ENCODE results near the gene HJV.
"Not testable (repeated sequence)": the region's sequence is repeated elsewhere in the genome, so short reads cannot be mapped to it uniquely, and the experiment has no call there.

HJV gene, protein sequence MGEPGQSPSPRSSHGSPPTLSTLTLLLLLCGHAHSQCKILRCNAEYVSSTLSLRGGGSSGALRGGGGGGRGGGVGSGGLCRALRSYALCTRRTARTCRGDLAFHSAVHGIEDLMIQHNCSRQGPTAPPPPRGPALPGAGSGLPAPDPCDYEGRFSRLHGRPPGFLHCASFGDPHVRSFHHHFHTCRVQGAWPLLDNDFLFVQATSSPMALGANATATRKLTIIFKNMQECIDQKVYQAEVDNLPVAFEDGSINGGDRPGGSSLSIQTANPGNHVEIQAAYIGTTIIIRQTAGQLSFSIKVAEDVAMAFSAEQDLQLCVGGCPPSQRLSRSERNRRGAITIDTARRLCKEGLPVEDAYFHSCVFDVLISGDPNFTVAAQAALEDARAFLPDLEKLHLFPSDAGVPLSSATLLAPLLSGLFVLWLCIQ

GRCh38 chr1:146021622-146022402, at the start of gene HJV:
Gene HJV (minus strand): TSS chr1:146021735. CDS start chr1:146020231, 1,504 bp downstream.
- DNase-seq (ENCODE audit: low read depth in 2 of 2) = no peak

- not testable (repeated sequence) for DNase-seq (ENCODE audit: low read depth in 2 of 2)
These were observed 37.6 kb upstream of the HJV start for GRCh38 chr1:146059148-146059547.

DNA sequence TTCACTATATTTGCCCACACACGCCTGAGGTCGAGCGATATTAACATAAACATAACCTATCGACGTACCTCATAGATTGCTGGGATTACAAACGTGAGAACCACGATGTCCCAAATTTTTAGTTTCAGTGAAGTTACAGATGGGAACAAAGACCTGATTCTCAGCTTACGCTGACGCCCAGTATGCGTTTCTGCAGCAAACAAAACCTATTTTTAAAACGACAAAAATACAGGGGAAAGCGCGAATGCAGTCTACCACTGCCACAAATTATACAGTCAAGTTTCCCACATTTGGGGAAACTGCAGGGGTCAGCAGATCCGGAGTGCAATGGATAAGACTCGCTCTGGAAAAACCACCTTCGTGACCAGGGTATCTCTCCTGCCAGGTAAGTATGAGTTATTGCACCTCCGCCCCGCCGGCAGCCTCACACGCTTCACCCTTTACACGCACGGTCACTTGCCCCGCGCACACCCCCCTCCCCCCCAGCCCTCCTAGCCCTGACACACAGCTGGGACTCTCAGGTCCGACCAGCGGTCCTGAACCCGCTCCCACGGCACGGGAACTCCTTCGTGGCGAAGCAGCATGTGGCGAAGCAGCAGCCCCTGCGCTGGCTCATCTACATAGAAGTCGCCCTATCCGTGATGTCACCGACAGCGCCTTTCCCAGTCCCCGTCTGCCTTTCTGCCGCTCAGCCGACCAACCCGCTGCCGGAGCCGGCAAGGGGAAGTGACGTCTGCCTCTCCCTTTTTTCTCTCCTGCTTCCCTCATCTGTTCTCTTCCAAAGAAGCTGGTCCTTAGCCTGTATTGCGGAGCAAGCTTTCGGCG, 30.5 kb upstream of the HJV start:
- DNase-seq (ENCODE audit: low read depth in 2 of 2) = peak; percentile 92 to 94

- no peak for DNase-seq (ENCODE audit: low read depth in 2 of 2)
These were observed 29.9 kb upstream of the HJV start for GRCh38 chr1:146051452-146051851.

GRCh38 chr1:146050652-146050963, 29.1 kb upstream of the HJV start:
- not testable (repeated sequence) for DNase-seq (ENCODE audit: low read depth in 2 of 2)

- not testable (repeated sequence) for DNase-seq (ENCODE audit: low read depth in 2 of 2)
These were observed 28.5 kb upstream of the HJV start for GRCh38 chr1:146049866-146050651.

DNA sequence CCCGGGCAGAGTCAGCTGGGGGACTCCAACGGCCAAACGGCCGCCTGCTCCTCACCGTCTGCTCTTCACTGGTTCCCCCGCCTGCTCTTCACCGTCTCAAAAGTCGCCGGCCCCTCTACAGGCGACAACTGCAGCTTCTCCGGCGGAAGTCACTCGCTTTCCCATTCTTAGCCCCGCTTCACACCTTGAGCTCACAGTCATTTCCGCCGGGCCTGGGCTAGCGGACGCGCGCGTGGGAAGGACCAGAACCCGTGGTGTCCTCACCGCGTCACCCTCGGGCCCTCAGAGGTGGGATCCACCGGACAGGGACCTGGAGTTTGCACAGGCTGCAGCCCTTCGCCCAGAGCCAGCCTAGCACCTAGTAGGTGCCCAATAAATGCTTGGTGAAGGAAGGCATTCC, 27.9 kb upstream of the HJV start:
- no peak for DNase-seq (ENCODE audit: low read depth in 2 of 2)

GRCh38 chr1:146048514-146049115, 27.1 kb upstream of the HJV start:
- peak in 1 of 2 experiments; percentile 33 for DNase-seq (ENCODE audit: low read depth in 2 of 2)

- DNase-seq (ENCODE audit: low read depth in 2 of 2) = no peak
These were observed 25.1 kb upstream of the HJV start for GRCh38 chr1:146046664-146047063.

DNA sequence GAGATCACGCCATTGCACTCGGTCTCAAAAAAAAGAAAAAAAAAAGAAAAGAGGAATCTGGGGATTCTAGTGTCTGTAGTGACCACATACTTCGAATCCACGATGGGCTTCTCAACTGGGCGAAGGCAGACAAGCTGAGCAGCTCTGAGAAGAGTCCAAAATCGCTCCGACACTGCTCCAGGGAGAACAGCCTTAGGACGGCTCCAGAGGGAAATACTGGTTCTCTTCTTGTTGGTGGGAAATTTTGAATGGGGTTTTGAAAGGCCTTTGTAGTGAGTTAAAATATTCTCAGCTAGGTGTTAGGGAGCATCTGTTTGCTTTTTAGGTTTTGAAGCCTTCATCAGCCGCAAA, 18.3 kb upstream of the HJV start:
- DNase-seq (ENCODE audit: low read depth in 2 of 2) = no peak

- peak; percentile 72 to 76 for DNase-seq (ENCODE audit: low read depth in 2 of 2)
These were observed 15.6 kb upstream of the HJV start for GRCh38 chr1:146036965-146037646.

GRCh38 chr1:146036241-146036964, 14.9 kb upstream of the HJV start:
- DNase-seq (ENCODE audit: low read depth in 2 of 2) = no peak

- DNase-seq (ENCODE audit: low read depth in 2 of 2) = no peak
These were observed 13.5 kb upstream of the HJV start for GRCh38 chr1:146035048-146035423.

GRCh38 chr1:146032631-146033219, 11.2 kb upstream of the HJV start:
- no peak for DNase-seq (ENCODE audit: low read depth in 2 of 2)

DNA sequence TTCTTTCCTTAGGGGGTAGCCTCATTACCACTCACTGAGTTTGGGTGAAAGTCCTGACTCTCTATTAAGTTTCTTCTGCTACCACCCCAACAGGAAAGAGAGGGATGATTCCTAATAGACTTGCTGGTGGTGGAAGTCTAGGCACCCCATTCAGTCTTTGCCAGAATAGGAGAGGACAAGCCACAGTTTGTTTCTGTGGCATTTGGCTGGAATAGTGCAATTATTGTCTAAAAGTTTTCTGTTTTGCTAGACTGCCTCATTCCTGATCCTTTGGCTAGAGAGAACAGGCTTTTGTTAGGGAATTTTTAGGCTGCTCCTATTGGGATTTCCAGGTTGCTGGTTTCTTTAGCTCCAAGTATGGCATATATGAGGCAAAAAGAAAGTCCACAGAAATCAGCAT, 9.9 kb upstream of the HJV start:
- DNase-seq (ENCODE audit: low read depth in 2 of 2) = no peak

- DNase-seq (ENCODE audit: low read depth in 2 of 2) = no peak
These were observed 7.6 kb upstream of the HJV start for GRCh38 chr1:146029117-146029516.

- not testable (repeated sequence) for DNase-seq (ENCODE audit: low read depth in 2 of 2)
These were observed 5.1 kb upstream of the HJV start for GRCh38 chr1:146026650-146027049.

GRCh38 chr1:146025787-146026495, 4.4 kb upstream of the HJV start:
- not testable (repeated sequence) for DNase-seq (ENCODE audit: low read depth in 2 of 2)
